C4-2B (cell line): ENCODE measurements around the gene PAFAH1B2.

ENCODE experiments used
- H3K27ac ChIP-seq: fragments of 450-650 bp; 2 replicates; pipeline ENCODE4 v1.5.1; 2017
- CTCF ChIP-seq: fragments of 450-650 bp; conservative IDR thresholded peaks from 2 replicates; pipeline ENCODE4 v1.5.1; 2017; ENCODE audit warnings: mild to moderate bottlenecking
- ZFX ChIP-seq: fragments of 450-650 bp; IDR thresholded peaks from 2 replicates; pipeline ENCODE4 v1.6.1; 2017

The PAFAH1B2 gene

GRCh38 chr11:117192401-117192875, 48.4 kb downstream of the PAFAH1B2 start:
- no peak for TF ChIP-seq CTCF
- no peak for TF ChIP-seq ZFX
- H3K27ac ChIP-seq, result no peak overlapping the region

GRCh38 chr11:117193130-117194020, 49.3 kb downstream of the PAFAH1B2 start:
- no peak for TF ChIP-seq ZFX
- TF ChIP-seq CTCF, result no peak
- no peak overlapping the region for H3K27ac ChIP-seq

- TF ChIP-seq ZFX (no peak), CTCF (no peak)
These were observed 50.2 kb downstream of the PAFAH1B2 start for GRCh38 chr11:117194267-117194666.

GRCh38 chr11:117195258-117195657, 51.2 kb downstream of the PAFAH1B2 start:
- TF ChIP-seq CTCF (no peak), ZFX (no peak)

More at GRCh38 chr11:117194267-117194666, 50.2 kb downstream of the PAFAH1B2 start:
- H3K27ac ChIP-seq, result no peak overlapping the region

GRCh38 chr11:117195761-117196160, 51.7 kb downstream of the PAFAH1B2 start:
- H3K27ac ChIP-seq, result no peak overlapping the region
- no peak for TF ChIP-seq ZFX
- no peak for TF ChIP-seq CTCF

More at GRCh38 chr11:117195258-117195657, 51.2 kb downstream of the PAFAH1B2 start:
- H3K27ac ChIP-seq, result no peak overlapping the region

- H3K27ac ChIP-seq, result peak overlapping the region; percentile 26
- TF ChIP-seq CTCF (no peak), ZFX (no peak)
These were observed 52.9 kb downstream of the PAFAH1B2 start for GRCh38 chr11:117197006-117197405.
